GM20000 (cell line): ENCODE measurements around the gene LTF.
"Not testable (repeated sequence)": the region's sequence is repeated elsewhere in the genome, so short reads cannot be mapped to it uniquely, and the experiment has no call there.

Experiments
- DNase-seq: peaks from one replicate; pipeline ENCODE4 v3.0.0; 2012; ENCODE audit warnings: low spot score
- CTCF ChIP-seq: IDR thresholded peaks from 2 replicates; pipeline ENCODE4 v1.5.1; 2012; ENCODE audit warnings: mild to moderate bottlenecking, control low read depth; ENCODE audit errors: extremely low read depth, missing control alignments

LTF gene

GRCh38 chr3:46405301-46406019 lies 59.2 kb downstream of the LTF start:
- TF ChIP-seq CTCF = no peak
- DNase-seq = no peak

DNA sequence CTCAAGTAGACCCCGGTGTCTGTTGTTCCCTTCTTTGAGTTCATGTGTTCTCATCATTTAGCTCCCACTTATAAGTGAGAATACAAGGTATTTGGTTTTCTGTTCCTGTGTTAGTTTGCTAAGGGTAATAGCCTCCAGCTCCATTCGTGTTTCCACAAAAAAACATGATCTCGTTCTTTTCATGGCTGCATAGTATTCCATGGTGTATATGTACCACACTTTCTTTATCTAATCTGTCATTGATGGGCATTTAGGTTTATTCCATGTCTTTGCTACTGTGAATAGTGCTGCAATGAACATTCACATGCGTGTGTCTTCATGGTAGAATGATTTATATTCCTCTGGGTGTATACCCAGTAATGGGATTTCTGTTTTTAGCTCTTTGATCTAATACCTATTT lies 61.8 kb downstream of the LTF start:
- not testable (repeated sequence) for DNase-seq

- TF ChIP-seq CTCF = no peak
Observed at GRCh38 chr3:46401579-46401978, 63.1 kb downstream of the LTF start.

GRCh38 chr3:46400846-46401245 lies 63.9 kb downstream of the LTF start:
- TF ChIP-seq CTCF = no peak
- no peak for DNase-seq

More at GRCh38 chr3:46401579-46401978, 63.1 kb downstream of the LTF start:
- no peak for DNase-seq

DNA sequence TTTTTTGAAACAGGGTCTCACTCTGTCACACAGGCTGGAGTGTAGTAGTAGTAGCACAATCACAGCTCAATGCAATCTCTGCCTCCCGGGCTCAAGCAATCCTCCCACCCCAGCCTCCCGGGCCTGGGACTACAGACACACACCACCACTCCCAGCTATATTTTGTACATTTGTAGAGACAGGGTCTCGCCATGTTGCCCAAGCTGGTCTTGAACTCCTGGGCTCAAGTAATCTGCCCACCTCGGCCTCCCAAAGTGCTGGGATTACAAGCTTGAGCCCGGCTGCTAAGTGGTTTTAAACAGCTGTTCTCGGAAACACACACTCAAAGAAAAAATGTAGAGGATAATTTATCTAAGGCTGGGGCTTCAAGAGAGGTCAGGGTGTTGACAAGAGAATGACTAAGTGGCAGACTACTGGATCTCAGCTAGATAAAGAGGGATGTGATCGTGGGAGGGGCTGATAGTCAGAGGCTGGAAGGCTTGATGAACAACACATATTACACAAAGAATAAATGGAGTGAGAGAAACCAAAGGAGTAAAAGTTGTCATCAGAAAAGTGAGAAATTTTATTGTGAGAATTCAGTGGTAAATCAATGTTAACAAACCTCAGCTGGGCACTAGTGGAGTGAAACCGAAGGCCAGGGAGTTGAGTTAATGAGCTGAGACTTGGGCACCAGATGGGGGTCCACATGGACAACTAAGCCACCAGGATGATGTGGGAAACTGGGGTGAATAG lies 64.5 kb downstream of the LTF start:
- TF ChIP-seq CTCF = no peak
- DNase-seq = no peak

- TF ChIP-seq CTCF = no peak
- no peak for DNase-seq
Observed at GRCh38 chr3:46399557-46399956, 65.1 kb downstream of the LTF start.

DNA sequence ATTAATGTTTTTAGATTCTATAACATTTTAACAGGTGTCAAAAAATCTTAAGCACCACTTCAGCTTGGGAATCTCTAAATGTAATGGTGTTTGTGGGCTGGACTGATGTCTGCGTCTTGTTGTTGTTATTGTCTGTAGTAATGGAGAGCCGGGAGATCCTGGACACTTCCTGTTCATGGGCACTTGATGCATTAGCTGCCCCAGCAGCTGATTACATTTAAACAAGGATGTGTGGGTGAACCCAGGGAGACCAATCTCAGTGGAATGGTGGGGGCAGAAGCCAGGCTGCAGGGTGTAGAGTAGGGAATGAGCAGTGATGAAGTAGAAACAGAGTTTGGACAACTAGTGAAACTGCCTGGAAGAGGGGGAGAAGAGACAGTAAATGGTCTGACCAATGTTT lies 65.6 kb downstream of the LTF start:
- no peak for DNase-seq
- TF ChIP-seq CTCF = no peak
